Panc1 (cell line): ENCODE results near the gene TSSC4. TPM values are rescaled to one million over a fixed set of nuclear protein-coding genes. Genes with fewer than 3 reads are reported as not detected.
"Not testable (repeated sequence)": the region's sequence is repeated elsewhere in the genome, so short reads cannot be mapped to it uniquely, and the experiment has no call there.

Experiments used
- ATAC-seq: fragments of 200-7000 bp; cut with Tn5 transposase; 2 replicates; pipeline ENCODE4 v1.9.1; 2020; ENCODE audit warnings: mild to moderate bottlenecking, moderate library complexity
- BruUV-seq: library from RNA; stranded (reverse); fragments of 400-500 nt; replicated peaks from 2 replicates; lab custom pipeline; 2021; lab: Mats Ljungman, UMichigan
- CTCF ChIA-PET: fragments of 300-600 bp; sonication (Branson Sonifier 250); formaldehyde crosslinking; loops from one replicate; lab custom pipeline; 2022; ENCODE audit warnings: antibody characterized with exemption; lab: Charles Lee
- POLR2A ChIA-PET: fragments of 300-600 bp; sonication (Branson Sonifier 250); formaldehyde crosslinking; loops from one replicate; lab custom pipeline; 2022; ENCODE audit warnings: antibody characterized with exemption; lab: Charles Lee
- DNase-seq: peaks from one replicate; pipeline ENCODE4 v3.0.0-alpha.2; 2010; ENCODE audit warnings: low read depth, low spot score
- H3K27ac ChIP-seq: 2 replicates; pipeline ENCODE4 v1.5.1; 2011; ENCODE audit warnings: mild to moderate bottlenecking, low read length, inconsistent platforms
- H3K27me3 ChIP-seq: fragments of 200-500 bp; sonication (Bioruptor generic); 2 replicates; pipeline ENCODE4 v1.6.0; 2014; ENCODE audit warnings: low read length, inconsistent platforms; ENCODE audit not compliant: control insufficient read depth, insufficient read depth
- H3K36me3 ChIP-seq: fragments of 200-500 bp; sonication (Bioruptor generic); 2 replicates; pipeline ENCODE4 v1.5.1; 2014; ENCODE audit warnings: inconsistent platforms, mild to moderate bottlenecking, low read length, moderate library complexity; ENCODE audit not compliant: control insufficient read depth, insufficient read depth
- H3K4me1 ChIP-seq: 2 replicates; pipeline ENCODE4 v1.5.1; 2011; ENCODE audit warnings: inconsistent platforms, mild to moderate bottlenecking, low read length, moderate library complexity; ENCODE audit not compliant: control insufficient read depth, insufficient read depth
- H3K4me3 ChIP-seq, 2 experiments: 2 replicates each; pipeline ENCODE4 v1.5.1; 2011 to 2012; ENCODE audit warnings: low read depth in 2 of 2, low read length in 2 of 2, mild to moderate bottlenecking in 2 of 2, inconsistent platforms in 1 of 2, moderate library complexity in 1 of 2
- H3K9me3 ChIP-seq: fragments of 200-500 bp; sonication (Bioruptor generic); 2 replicates; pipeline ENCODE4 v1.5.1; 2014; ENCODE audit warnings: low read depth, mild to moderate bottlenecking, inconsistent platforms, low read length, moderate library complexity; ENCODE audit not compliant: control insufficient read depth, insufficient read depth
- CTCF ChIP-seq: fragments of 450-650 bp; IDR thresholded peaks from 2 replicates; pipeline ENCODE4 v1.5.1; 2017; ENCODE audit warnings: mild to moderate bottlenecking
- POLR2AphosphoS5 ChIP-seq: IDR thresholded peaks from 2 replicates; pipeline ENCODE4 v1.6.1; 2012; ENCODE audit warnings: mild to moderate bottlenecking, low read depth, low read length, moderate library complexity
- SIN3A ChIP-seq: IDR thresholded peaks from 2 replicates; pipeline ENCODE4 v1.6.1; 2012; ENCODE audit warnings: low read depth, mild to moderate bottlenecking, low read length, moderate library complexity, borderline replicate concordance; ENCODE audit not compliant: insufficient read depth
- TCF7L2 ChIP-seq: IDR thresholded peaks from 2 replicates; pipeline ENCODE4 v1.6.1; 2011; ENCODE audit warnings: mild to moderate bottlenecking, low read depth, low read length, inconsistent platforms
- in situ Hi-C: cut with HindIII; loops from 2 replicates; pipeline ENCODE4 v1.10.0; 2016; ENCODE audit warnings: low sequenced_read_pairs, low pct_unique_long_range_greater_than_20kb
- intact Hi-C: fragments of 100-400 bp; cut with micrococcal nuclease; formaldehyde crosslinking; loops from one replicate; pipeline ENCODE4 v1.10.0; 2022; ENCODE audit not compliant: unreplicated experiment
- total RNA-seq: library from RNA; stranded (reverse); gene quantifications from one replicate; pipeline ENCODE4 v1.2.1, GENCODE V29; 2021; ENCODE audit not compliant: unreplicated experiment
- TF ChIP-seq, protein P1 (sequence below), 2 experiments: IDR thresholded peaks; 2 replicates each; pipeline ENCODE4 v1.6.1; 2011 to 2012; ENCODE audit warnings: low read depth in 2 of 2, control low read depth in 1 of 2, low read length in 1 of 2, mild to moderate bottlenecking in 1 of 2, moderate library complexity in 1 of 2; ENCODE audit not compliant: insufficient read depth in 1 of 2

TSSC4 gene
- total RNA-seq, 1 experiment from 2014 or later = 132 TPM

DNA sequence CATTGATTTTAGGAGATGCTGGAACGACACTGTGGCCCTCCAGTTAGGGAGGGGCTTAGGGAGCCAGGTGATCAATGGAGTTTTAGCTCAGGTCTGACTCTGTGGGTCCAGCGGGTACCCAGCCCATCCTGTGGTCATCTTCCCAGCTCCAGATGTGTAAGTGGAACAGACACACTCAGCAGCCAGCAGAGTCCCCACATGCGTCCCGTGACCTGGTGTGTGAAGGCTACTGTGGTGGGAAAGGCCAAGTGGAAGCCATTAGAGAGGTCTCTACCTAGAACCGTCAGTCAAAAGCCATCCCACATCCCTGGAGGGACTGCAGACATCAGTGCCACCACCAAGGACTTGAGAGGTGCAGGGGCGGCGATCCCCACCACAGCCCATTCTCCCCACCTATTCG lies 43.3 kb upstream of the TSSC4 start:
- no TSS peak for BruUV-seq
- H3K27ac ChIP-seq = no peak overlapping the region
- ChIA-PET CTCF (no interaction called here), POLR2A (no interaction called here)
- H3K9me3 ChIP-seq = no peaks in the 10 kb centered on the region
- no peak overlapping the region for H3K4me3 ChIP-seq
- in situ Hi-C loops (no loop called here), intact Hi-C loops (no loop called here)
- H3K27me3 ChIP-seq = no peaks in the 10 kb centered on the region; the same call in 1 of the 2 replicates
- H3K36me3 ChIP-seq = no peaks in the 10 kb centered on the region
- ATAC-seq (no peak; the same call in 1 of the 2 replicates), DNase-seq (no peak)
- no peaks in the 10 kb centered on the region for H3K4me1 ChIP-seq
- TF ChIP-seq TCF7L2 (no peak), SIN3A (no peak), CTCF (no peak), POLR2AphosphoS5 (no peak)
- TF ChIP-seq, protein P1, sequence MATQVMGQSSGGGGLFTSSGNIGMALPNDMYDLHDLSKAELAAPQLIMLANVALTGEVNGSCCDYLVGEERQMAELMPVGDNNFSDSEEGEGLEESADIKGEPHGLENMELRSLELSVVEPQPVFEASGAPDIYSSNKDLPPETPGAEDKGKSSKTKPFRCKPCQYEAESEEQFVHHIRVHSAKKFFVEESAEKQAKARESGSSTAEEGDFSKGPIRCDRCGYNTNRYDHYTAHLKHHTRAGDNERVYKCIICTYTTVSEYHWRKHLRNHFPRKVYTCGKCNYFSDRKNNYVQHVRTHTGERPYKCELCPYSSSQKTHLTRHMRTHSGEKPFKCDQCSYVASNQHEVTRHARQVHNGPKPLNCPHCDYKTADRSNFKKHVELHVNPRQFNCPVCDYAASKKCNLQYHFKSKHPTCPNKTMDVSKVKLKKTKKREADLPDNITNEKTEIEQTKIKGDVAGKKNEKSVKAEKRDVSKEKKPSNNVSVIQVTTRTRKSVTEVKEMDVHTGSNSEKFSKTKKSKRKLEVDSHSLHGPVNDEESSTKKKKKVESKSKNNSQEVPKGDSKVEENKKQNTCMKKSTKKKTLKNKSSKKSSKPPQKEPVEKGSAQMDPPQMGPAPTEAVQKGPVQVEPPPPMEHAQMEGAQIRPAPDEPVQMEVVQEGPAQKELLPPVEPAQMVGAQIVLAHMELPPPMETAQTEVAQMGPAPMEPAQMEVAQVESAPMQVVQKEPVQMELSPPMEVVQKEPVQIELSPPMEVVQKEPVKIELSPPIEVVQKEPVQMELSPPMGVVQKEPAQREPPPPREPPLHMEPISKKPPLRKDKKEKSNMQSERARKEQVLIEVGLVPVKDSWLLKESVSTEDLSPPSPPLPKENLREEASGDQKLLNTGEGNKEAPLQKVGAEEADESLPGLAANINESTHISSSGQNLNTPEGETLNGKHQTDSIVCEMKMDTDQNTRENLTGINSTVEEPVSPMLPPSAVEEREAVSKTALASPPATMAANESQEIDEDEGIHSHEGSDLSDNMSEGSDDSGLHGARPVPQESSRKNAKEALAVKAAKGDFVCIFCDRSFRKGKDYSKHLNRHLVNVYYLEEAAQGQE (IDR thresholded peaks at IDR 0.05; ENCODE audit: insufficient read depth in 1 of 2, low read depth in 2 of 2, low read length in 1 of 2) = no peak

DNA sequence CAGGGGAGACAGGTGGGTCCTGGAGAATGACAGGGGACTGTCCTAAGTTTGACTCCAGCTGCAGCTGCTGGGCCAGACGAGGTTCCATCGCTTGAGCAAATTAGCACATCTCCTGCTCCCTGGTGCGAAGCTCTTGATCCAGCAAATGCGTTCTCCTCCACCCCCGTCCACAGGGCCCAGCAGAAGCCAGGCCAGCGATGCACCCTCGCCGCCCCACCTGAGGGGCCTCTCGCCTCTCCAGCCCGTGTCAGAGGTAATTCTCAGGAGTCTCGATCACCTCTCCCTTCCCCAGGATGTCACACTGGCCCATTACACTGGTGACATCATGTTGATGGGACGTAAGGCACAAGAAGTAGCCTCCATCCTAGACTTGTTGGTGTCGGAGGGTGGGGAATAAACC lies 42.9 kb upstream of the TSSC4 start:
- ATAC-seq, intact Hi-C loops, CTCF ChIA-PET, BruUV-seq, POLR2A ChIA-PET, H3K36me3 ChIP-seq, DNase-seq, H3K9me3 ChIP-seq, H3K4me1 ChIP-seq, H3K27me3 ChIP-seq, H3K27ac ChIP-seq, H3K4me3 ChIP-seq, in situ Hi-C loops: not testable (repeated sequence)

DNA sequence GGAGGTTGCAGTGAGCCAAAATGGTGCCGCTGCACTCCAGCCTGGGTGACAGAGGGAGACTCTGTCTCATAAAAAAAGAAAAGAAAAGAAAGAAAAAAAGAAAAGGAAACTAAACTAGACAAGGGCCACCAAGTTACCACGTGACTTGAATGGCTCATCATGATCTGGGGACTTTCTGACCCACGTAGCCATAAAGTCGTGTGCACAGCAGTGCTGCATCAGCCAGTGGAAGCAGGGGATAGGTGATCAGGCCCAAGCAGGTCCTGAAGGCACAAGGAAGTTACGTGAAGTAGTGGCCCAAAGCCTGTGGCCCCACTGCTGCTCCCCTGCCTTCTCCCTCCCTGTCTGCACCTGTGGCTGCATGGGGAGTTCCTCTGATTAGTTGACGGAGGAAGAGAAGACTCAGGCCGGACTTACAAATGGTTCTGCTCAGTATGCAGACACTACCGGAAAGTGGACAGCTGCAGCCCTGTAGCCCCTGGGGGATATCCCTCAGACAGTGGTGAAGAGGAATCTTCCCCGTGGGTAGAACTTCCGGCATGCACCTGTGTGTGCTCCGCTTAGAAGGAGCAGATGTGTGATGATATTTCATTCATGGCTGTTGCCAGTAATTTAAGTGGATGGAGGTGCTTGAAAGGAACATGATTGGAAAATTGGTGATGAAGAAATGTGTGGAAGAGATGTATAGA lies 41.7 kb upstream of the TSSC4 start:
- no peak overlapping the region for H3K4me3 ChIP-seq
- ATAC-seq (no peak), DNase-seq (no peak)
- in situ Hi-C loops = no loop called here
- no peaks in the 10 kb centered on the region for H3K9me3 ChIP-seq
- TF ChIP-seq CTCF (no peak), TCF7L2 (no peak), SIN3A (no peak), POLR2AphosphoS5 (no peak)
- TF ChIP-seq, protein P1 (IDR thresholded peaks at IDR 0.05; ENCODE audit: insufficient read depth in 1 of 2, low read depth in 2 of 2, low read length in 1 of 2) = no peak
- no TSS peak for BruUV-seq
- intact Hi-C loops = no loop called here
- no peaks in the 10 kb centered on the region; the same call in 1 of the 2 replicates for H3K27me3 ChIP-seq
- H3K36me3 ChIP-seq = no peaks in the 10 kb centered on the region
- no peaks in the 10 kb centered on the region for H3K4me1 ChIP-seq
- POLR2A ChIA-PET = interaction anchor here (0.6 kb wide), 1 partner anchor 36 kb away, joined by 3 read pairs; no protein-coding TSS in a partner anchor
- no peak overlapping the region for H3K27ac ChIP-seq
- CTCF ChIA-PET = no interaction called here
